ENCODE results near the gene MEX3D.

MEX3D gene

GRCh38 chr19:1611353-1611752 lies 43.2 kb upstream of the MEX3D start:
- Histone ChIP-seq H3K27ac (no peak overlapping the region), H3K36me3 (ENCODE audit: insufficient read depth, low read length) (peaks cover 61% of the 10 kb centered on the region)

DNA sequence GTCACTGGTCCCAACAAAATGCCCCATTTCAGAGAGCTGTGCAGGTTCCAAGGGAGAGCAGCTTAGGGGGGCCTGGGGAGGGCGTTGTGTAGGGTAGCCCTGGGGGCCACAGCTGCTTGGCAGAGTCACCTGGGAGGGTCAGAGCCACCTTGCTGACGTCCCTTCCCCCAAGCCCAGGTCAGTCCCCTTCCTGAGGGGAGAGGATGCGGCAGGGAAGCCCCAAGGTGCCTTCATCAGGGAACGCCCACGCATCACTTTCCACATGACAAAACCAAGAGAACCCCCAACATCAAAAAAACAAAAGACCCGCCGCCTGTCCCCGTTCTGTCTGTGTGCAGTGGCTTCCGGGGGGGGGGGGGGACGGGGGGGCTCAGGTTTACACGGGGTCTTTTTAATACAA lies 42.5 kb upstream of the MEX3D start:
- Histone ChIP-seq H3K9ac (ENCODE audit: insufficient read length) (no peak overlapping the region), H3K9me3 (ENCODE audit: low read depth, low read length) (no peaks in the 10 kb centered on the region), H3K27ac (no peak overlapping the region), H3K4me3 (no peak overlapping the region), H3K36me3 (ENCODE audit: insufficient read depth, low read length) (peaks cover 56% of the 10 kb centered on the region)
- TF ChIP-seq FOXP2 (optimal IDR thresholded peaks at IDR 0.05; ENCODE audit: control extremely low read depth, extremely low read length, insufficient read depth) (no peak), POLR2AphosphoS5 (IDR thresholded peaks at IDR 0.05; ENCODE audit: borderline replicate concordance, low read depth, low read length) (no peak), EZH2 (IDR thresholded peaks at IDR 0.05) (no peak)
- DNase-seq (ENCODE audit: low read depth, low spot score) = no peak

More at GRCh38 chr19:1611353-1611752, 43.2 kb upstream of the MEX3D start:
- no peak for DNase-seq (ENCODE audit: low read depth, low spot score)
- TF ChIP-seq FOXP2 (optimal IDR thresholded peaks at IDR 0.05; ENCODE audit: control extremely low read depth, extremely low read length, insufficient read depth) (no peak), POLR2AphosphoS5 (IDR thresholded peaks at IDR 0.05; ENCODE audit: borderline replicate concordance, low read depth, low read length) (no peak), EZH2 (IDR thresholded peaks at IDR 0.05) (no peak)
- no peak overlapping the region for H3K4me3 ChIP-seq
- H3K9ac ChIP-seq (ENCODE audit: insufficient read length) = no peak overlapping the region
- no peaks in the 10 kb centered on the region for H3K9me3 ChIP-seq (ENCODE audit: low read depth, low read length)

- Histone ChIP-seq H3K36me3 (ENCODE audit: insufficient read depth, low read length) (peaks cover 49% of the 10 kb centered on the region), H3K9me3 (ENCODE audit: low read depth, low read length) (no peaks in the 10 kb centered on the region), H3K9ac (ENCODE audit: insufficient read length) (no peak overlapping the region), H3K4me3 (no peak overlapping the region), H3K27ac (peak overlapping the region; percentile 46; the same call in 1 of the 2 replicates)
- TF ChIP-seq POLR2AphosphoS5 (IDR thresholded peaks at IDR 0.05; ENCODE audit: borderline replicate concordance, low read depth, low read length) = no peak
- no peak for TF ChIP-seq FOXP2 (optimal IDR thresholded peaks at IDR 0.05; ENCODE audit: control extremely low read depth, extremely low read length, insufficient read depth)
- TF ChIP-seq EZH2 (IDR thresholded peaks at IDR 0.05) = no peak
- no peak for DNase-seq (ENCODE audit: low read depth, low spot score)
Measured at GRCh38 chr19:1609680-1610474, 41.8 kb upstream of the MEX3D start.

GRCh38 chr19:1609103-1609396 lies 40.9 kb upstream of the MEX3D start:
- no peak for DNase-seq (ENCODE audit: low read depth, low spot score)
- H3K9ac ChIP-seq (ENCODE audit: insufficient read length) = no peak overlapping the region
- TF ChIP-seq POLR2AphosphoS5 (IDR thresholded peaks at IDR 0.05; ENCODE audit: borderline replicate concordance, low read depth, low read length) (no peak), EZH2 (IDR thresholded peaks at IDR 0.05) (no peak), FOXP2 (optimal IDR thresholded peaks at IDR 0.05; ENCODE audit: control extremely low read depth, extremely low read length, insufficient read depth) (no peak)
- peak overlapping the region; percentile 46 for H3K27ac ChIP-seq
- no peaks in the 10 kb centered on the region for H3K9me3 ChIP-seq (ENCODE audit: low read depth, low read length)
- H3K36me3 ChIP-seq (ENCODE audit: insufficient read depth, low read length) = peaks cover 40% of the 10 kb centered on the region
- no peak overlapping the region for H3K4me3 ChIP-seq

- Histone ChIP-seq H3K9ac (ENCODE audit: insufficient read length) (no peak overlapping the region), H3K27ac (peak overlapping the region; percentile 46), H3K4me3 (no peak overlapping the region), H3K36me3 (ENCODE audit: insufficient read depth, low read length) (peaks cover 38% of the 10 kb centered on the region), H3K9me3 (ENCODE audit: low read depth, low read length) (no peaks in the 10 kb centered on the region)
- no peak for TF ChIP-seq FOXP2 (optimal IDR thresholded peaks at IDR 0.05; ENCODE audit: control extremely low read depth, extremely low read length, insufficient read depth)
- TF ChIP-seq POLR2AphosphoS5 (IDR thresholded peaks at IDR 0.05; ENCODE audit: borderline replicate concordance, low read depth, low read length) = peak; percentile 33; the same call in 1 of the 2 replicates
- DNase-seq (ENCODE audit: low read depth, low spot score) = no peak
Measured at GRCh38 chr19:1608359-1609102, 40.4 kb upstream of the MEX3D start.

DNA sequence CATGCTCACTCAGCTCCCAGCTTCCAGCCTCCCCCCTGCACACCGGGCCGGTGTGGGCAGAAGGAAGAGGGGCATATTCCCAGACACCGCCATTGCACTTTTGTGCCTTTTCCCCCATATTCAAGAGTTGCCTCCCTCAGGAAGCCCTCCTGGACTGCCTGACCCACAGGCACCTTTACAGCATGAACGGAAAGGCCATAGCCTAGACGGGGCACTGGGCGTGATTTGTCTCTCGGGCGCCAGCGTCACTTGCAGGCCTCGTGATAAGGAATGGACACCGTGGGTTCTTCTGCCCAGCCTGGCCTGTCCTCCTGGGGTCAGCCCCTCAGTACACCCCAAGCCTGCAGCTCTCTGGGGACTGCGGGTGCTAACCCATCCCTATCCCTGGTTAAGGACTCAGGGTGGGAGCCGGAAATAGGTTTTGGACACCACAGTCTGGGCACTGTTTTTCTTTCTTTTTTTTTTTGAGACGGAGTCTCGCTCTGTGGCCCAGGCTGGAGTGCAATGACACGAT lies 38.1 kb upstream of the MEX3D start:
- peak overlapping the region; percentile 98 for H3K27ac ChIP-seq
- peaks cover 29% of the 10 kb centered on the region; the same call in 1 of the 2 replicates for H3K36me3 ChIP-seq (ENCODE audit: insufficient read depth, low read length)
- DNase-seq (ENCODE audit: low read depth, low spot score) = no peak
- peak overlapping the region; percentile 92 for H3K4me3 ChIP-seq
- TF ChIP-seq FOXP2 (optimal IDR thresholded peaks at IDR 0.05; ENCODE audit: control extremely low read depth, extremely low read length, insufficient read depth) = peak; percentile 19
- TF ChIP-seq POLR2AphosphoS5 (IDR thresholded peaks at IDR 0.05; ENCODE audit: borderline replicate concordance, low read depth, low read length) = no peak
- H3K9me3 ChIP-seq (ENCODE audit: low read depth, low read length) = no peaks in the 10 kb centered on the region
- H3K9ac ChIP-seq (ENCODE audit: insufficient read length) = peak overlapping the region; percentile 85

DNA sequence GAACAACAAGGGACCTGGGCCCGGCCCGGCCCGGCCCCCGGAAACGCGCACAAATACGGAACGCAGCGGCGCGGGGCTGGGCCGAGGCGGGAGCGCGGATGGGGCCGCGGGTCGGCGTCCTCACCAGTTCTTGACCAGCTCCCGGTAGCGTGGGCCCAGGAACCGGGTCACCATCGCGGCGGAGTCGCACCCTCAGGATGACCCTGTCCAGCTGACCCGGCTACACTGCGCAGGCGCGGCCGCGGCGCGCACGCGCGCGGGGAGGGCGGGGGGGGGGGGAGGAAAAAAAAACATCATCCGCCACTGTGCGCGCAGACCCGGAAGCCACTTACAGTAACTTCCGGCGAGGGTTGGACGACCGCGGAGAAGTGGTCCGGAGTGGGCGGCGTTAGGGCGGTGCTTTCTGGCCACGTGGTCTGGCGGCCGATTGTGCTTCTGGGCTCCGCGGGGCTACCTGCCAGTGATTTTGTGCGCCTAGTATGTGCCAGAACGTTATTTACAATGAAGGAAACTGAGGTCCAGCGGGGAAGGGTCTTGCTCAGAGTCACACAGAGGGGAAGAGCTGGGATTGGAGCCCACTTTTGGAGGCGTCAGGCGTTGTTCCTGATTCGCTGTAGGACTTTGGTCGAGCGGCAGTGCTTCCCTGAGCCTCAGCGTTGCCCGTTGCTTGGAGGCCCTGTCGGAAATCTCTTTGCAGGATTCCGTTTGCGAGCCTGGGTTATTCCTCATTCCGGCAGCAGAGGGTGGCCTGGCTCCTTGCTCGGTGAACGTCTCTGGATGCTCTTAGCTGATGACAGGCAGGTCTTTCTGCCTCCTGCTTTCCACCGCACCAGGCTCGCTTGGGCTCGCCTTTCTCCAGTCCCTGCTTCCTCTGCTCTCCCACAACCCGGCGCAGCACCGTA lies 37.4 kb upstream of the MEX3D start, which contains the start of gene UQCR11:
Gene UQCR11, minus strand, starts transcription at position 227 of the 902 bp plus-strand sequence. Its CDS starts 53 bp downstream, at position 174.
- TF ChIP-seq POLR2AphosphoS5 (IDR thresholded peaks at IDR 0.05; ENCODE audit: borderline replicate concordance, low read depth, low read length) (peak; percentile 96), EZH2 (IDR thresholded peaks at IDR 0.05) (no peak)
- Histone ChIP-seq H3K27ac (peak within 1 kb of the TSS; percentile 98), H3K9me3 (ENCODE audit: low read depth, low read length) (no peaks in the 10 kb centered on the region), H3K36me3 (ENCODE audit: insufficient read depth, low read length) (peaks cover 23% of the 10 kb centered on the region; the same call in 1 of the 2 replicates), H3K4me3 (peak within 1 kb of the TSS; percentile 92), H3K9ac (ENCODE audit: insufficient read length) (peak within 1 kb of the TSS; percentile 97)
- DNase-seq (ENCODE audit: low read depth, low spot score) = peak; percentile 93
